ENCODE results near the gene SETD7.
"Not testable (repeated sequence)": the region's sequence is repeated elsewhere in the genome, so short reads cannot be mapped to it uniquely, and the experiment has no call there.

SETD7 gene

DNA sequence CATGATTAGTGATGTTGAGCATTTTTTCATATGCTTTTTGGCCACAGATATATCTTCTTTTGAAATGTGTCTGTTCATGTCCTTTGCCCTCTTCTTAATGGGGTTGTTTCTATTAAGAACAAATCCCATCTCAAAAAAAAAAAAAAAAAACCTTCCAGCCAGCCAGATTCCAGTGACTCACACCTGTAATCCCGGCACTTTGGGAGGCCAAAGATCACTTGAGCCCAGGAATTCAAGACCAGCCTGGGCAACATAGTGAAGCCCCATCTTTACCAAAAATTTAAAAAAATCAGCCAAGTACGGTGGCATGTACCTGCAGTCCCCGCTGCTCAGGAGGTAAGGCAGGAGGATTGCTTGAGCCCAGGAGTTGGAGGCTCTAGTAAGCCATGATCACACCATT is 97.0 kb downstream of the SETD7 start:
- DNase-seq: no peak

DNA sequence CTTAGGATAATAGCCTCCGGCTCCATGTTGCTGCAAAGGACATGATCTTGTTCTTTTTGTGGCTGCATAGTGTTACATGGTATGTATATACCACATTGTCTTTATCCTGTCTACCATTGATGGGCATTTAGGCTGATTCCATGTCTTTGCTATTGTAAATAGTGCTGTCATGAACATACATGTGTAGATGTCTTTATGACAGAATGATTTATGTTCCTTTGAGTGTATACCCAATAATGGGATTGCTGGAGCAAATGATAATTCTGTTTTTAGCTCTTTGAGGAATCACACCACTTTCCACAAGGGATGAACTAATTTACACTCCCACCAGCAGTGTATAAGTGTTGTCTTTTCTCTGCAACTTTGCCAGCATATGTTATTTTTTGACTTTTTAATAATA is 97.5 kb downstream of the SETD7 start:
- DNase-seq: no peak

DNA sequence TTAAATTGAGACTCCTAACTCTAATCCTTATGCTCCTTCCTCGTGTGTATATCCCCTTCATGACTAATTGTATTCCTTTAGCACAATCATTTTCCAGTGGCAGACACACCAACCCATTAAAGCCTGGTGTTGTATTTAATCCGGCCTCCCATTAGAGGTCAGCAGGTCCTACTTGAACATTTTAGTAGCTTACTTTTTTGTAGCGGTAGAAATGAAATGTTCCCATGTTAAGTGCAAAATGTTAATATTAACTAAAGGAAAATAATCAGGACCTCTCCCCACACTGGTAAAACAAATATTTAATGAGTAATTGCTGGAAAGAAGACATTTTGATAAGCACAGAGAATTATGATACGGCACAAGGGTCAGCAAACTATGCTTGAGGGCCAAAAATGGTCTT is 98.7 kb downstream of the SETD7 start:
- DNase-seq: no peak

DNA sequence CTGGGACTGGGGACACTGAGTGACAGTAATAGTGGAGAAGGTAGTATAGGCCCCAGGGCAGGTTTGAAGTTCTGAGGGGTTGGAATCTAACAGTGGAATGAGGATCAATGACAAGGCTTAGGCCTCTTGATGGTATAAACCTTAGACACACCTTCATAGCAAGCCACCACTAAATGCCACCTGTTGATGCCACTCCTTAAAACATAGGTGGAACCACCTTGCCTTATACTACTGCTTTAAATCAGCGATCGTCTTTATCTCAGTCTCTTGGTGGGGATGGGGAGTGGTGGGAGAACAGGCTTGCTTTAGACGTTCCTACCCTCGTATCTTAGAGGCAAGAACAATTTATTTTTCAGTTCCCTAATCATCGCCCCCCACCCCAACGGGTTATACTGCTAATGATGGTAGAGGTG is 100.9 kb downstream of the SETD7 start:
- DNase-seq: no peak

DNA sequence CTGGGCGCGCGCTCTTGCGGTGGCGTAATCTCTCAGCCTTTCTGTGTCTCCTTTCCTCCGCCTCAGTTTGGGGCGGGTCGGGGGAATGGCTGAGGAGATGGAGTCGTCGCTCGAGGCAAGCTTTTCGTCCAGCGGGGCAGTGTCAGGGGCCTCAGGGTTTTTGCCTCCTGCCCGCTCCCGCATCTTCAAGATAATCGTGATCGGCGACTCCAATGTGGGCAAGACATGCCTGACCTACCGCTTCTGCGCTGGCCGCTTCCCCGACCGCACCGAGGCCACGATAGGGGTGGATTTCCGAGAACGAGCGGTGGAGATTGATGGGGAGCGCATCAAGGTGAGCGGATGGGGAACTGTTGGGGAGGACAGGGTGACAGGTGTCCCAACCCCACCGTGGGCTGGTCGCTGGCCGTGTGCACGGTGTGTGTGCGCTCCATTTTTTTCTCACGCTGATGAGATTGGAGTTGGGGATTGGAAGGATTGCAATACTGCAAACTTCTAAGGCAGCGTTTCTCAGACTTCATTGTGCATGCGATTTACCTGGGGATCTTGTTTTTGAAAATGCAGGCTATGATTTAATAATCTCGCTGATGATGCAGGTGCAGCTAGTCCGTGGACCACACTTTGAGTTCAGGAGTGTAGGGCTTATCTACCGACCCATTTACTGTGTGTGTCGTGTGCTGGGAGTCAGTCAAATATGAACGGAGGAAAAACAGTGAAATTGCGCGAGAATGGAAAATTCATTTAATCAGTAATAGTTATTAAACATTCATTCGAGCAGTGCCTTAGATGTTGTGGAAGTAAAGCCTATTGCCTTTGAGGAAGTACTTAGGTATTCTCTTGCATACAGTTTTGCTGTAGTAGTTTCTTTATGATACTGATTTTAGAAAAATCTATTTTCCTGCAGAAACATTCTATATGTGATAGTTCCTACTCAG is 101.6 kb downstream of the SETD7 start, which contains the start of gene RAB33B:
TSS of gene RAB33B (plus strand) at position 11 of the 935 bp plus-strand sequence. CDS start at position 86, 75 bp downstream.
- DNase-seq: no peak

DNA sequence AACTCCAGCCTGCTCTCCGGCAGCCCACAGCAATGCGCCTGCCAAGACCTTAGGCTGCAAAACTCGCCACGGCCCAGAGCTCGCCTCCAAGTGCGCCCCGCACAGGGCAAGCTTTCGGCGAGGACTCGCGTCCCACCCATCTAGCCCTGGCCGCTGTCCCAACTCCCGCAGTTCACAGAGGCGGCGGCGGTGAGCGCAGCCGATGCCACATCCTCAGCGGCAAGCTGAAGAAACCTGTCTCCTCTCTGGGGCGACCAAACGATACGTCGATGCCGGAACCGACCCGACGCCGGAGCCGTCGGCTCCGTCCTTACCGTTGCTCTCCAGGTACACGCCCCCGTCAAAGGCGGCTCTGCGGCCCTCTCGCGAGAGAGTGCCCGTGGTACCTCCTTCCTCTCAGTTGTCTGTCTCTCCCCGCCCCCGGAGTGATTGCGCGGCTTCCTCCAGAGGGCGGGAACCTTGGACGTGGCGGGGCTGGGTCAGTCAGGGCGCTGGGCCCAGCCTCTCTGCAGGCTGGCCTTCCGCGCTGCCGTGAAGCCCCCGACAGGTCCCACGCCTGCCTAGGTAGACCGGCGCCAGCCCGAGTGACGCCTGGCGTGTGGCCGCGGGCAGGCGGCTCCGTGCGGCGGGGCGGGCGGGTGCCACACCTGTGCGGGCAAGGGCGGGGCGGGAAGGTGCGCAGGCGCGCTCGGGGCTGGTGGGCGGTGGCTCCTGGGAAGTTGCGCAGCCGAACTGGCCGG is 102.5 kb downstream of the SETD7 start:
- DNase-seq: peak; percentile 97

DNA sequence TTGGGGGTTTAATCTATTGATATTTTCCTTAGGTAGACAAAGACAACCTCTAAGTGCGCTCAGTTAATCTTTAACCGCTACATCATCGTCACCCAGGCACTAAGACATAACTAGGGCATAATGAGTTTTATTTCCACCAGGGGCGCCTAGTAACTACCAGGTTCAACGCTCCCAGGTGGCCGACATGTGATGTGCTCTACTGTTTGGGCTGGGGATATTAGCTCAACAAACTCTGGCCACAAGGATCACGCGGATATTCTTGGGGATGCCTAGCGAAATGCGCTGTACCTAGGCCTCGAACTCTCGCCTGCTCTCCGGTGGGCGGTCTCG is 103.0 kb downstream of the SETD7 start:
- peak; percentile 79 for DNase-seq

DNA sequence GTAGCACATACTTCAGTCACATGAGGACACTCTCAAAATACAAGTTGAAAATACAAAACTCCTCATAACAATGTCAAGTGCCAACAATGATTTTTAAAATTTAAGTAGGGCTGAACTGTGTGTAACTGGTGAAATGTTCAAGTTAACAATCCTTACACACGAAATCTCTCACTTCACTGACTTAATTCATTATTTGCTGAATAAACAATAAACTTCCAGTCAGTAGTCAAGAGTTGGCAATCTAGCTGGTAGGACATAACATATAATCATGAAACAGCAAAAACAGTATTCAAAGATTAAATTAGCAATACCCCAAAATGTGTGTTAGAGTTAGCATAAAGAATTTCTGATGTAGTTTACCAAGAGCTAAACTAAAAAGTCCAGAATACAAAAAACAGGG is 104.0 kb downstream of the SETD7 start:
- DNase-seq: no peak

DNA sequence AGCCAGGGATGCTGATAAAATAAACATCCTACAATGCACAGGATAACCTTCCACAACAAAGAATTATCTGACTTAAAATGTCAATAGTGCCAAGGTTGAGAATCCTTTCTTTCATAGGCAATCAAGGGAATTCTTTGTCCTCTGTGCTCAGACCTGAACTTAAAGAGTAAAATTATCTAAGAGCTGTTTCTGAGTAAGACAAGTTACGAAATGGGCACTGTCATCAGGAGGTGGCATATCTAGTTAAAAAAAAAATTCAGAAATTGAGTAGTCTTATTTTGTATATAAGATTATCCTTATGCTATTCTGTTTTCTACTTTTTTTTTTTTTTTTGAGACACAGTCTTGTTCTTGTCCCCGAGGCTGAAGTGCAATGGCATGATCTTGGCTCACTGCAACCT is 105.4 kb downstream of the SETD7 start:
- no peak for DNase-seq

DNA sequence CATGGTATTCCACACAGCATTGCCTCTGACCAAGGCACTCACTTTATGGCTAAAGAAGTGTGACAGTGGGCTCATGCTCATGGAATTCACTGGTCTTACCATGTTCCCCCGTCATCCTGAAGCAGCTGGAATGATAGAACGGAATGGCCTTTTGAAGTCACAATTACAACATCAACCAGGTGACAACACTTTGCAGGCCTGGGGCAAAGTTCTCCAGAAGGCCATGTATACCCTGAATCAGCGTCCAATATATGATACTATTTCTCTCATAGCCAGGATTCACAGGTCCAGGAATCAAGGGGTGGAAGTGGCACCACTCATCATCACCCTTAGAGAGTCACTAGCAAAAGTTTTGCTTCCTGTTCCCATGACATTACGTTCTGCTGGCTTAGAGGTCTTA is 108.9 kb downstream of the SETD7 start:
- not testable (repeated sequence) for DNase-seq
